HG03565 (cell line): ENCODE measurements around the gene FTO.

Source experiments
- ATAC-seq: cut with Tn5 transposase; IDR thresholded peaks from one replicate; pipeline ENCODE4 v1.9.1; 2021; ENCODE audit warnings: mild to moderate bottlenecking, moderate library complexity; ENCODE audit not compliant: unreplicated experiment

Gene FTO

DNA sequence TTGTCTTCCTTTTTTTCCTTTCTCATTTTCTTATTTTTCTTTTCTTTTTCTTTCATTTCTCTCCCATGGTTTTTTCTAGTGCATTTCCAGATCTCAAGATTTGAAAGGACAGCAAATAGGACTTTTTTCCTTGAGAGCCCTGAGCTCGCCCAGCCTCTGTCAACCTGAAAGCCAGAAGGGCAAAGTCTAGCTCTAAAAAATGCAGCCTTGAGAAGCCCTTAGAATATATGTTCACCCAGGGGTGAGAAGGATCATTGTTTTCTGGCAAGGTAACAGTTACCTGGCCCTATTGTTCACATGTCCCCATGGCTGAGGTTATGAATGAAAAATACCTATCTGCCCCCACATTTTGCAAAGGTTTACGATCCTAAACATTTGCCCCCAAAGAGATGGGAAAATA lies 364.3 kb downstream of the FTO start:
- no peak for ATAC-seq

- no peak for ATAC-seq
These were observed 365.8 kb downstream of the FTO start for GRCh38 chr16:54069601-54070239.

DNA sequence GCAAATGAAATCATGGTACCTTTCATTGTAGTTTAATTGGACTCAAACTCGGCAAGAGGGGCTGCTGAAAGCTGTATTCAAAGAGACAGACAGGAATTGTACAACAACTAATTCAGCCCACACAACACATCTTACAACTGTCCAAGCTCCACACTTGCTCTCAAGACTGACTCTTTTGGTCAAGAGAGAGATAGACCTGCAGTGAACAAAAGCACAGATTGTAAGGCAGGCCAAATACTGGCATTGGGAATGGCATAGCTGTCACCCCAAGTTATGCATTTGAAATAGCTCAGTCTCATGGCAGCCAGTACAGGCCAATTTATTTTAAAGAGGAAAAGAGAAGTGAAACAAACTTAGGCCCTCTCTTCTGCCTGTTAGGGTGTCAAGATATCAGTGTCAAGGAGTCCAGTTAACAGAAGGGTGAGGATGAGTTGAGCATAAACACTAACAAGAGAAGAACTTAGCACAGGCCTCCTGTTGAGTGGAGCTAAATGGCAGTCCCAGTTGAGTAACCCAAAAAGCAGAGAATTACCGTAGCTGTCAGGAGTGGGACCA lies 366.9 kb downstream of the FTO start:
- ATAC-seq: peak; percentile 71

DNA sequence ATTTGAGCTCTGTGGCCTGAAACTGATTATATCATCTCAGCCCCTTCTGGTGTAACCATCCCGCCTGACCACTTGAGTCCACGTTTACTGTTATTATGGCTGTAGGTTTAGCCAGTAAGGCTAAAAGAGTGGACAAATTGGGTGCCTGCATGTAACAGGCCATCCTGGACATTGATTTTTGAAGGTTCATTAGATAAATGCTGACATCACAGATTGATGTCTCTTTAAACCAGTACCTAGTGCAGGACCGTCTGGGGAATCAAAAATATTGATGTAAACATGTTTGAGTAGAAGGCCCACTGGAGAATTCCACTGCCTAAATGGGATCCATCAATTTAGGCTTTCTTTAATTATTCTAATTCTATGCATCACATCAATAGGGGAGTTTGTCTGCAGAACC lies 367.6 kb downstream of the FTO start:
- no peak for ATAC-seq

DNA sequence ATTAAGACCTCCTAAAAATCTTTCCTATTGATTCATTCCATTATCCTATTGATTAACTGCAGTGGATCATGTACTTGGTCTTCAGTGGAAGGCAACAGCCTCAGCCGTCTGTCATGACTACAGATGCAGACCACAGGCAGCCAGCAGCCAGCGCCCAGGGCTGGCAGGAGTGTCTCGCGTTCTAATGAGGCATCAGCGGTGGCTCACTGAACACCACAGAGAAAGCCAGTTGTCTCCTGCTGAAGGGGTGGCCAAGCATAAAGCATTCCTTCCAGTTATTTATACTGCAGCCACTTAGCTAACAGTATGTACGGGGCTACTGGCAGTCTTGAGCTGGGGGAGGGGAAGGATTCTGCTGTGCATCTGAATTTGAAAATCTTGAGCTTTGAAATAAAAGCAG lies 368.3 kb downstream of the FTO start:
- no peak for ATAC-seq

DNA sequence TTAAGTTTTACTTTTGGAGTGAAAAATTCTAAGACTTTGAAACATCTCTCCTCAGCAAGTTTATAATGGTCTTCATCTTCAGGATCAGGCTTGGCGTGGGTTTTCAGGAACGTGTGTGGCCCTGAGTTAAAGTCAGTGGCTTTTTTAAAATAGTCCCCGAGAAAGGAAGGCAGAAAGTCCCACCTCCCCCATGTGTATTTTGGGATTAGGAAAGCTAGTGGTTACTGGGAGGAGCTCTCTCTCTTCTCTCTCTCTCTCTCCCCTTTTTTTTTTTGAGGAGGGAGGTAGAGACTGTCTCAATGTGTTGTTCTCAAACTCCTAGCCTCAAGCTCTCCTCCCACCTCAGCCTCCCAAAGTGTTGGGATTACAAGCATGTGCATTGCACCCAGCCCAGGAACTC lies 369.4 kb downstream of the FTO start:
- ATAC-seq: no peak

DNA sequence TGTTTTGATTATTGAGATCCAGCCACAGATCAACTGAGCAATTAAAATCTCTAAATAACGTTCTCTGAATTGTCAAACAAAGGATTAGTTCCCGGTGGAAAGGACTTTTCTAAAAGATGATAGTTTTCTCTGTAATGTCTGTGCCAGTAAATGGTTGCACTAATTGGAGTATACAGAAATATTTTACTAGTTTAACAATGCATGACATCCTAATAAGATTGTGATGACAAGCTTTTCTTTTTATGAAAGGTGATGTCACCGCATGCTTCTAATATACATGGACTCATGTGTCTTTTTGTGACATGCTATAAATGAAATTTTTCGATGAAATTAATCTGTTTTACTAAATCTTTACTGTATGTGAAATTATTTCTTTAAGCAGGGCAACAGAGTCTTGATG lies 371.5 kb downstream of the FTO start:
- ATAC-seq: no peak

GRCh38 chr16:54076006-54076504 lies 372.1 kb downstream of the FTO start:
- no peak for ATAC-seq

DNA sequence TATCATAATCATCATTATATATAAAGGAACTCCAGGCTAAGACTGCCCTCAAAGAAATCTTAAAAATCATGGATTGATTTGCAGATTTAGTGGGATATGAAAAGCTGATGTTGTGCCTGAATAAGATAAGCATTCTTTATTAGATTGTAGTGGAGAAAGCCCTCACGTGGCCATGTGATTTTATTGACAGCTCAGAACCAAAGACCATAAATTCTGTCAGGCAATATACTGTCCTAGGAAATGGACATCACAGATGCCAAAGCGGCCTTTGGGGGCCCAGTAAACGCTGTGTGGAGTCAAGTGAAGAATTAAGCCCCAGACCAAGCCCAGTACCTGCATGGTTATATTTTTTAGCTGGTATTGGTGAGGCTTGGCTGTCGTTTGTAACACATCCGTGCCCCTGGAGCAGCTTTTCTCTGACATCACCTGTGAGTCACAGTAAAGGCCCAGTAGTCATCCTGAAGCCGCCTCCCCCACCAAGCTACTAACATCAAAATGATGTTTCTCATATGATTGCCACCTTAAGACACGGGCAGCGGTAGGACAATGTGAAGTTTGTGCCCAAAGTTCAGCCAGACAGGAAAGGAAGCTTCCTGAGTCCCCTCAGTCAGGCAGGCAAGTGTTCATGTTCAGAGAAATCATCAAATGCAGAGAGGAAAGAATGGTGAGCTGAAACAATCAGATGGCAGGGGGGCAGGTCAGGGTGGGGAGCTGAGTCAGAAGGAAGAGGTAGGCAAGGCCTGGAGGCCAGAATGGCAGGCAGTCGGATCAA lies 373.3 kb downstream of the FTO start:
- ATAC-seq: no peak

GRCh38 chr16:54080524-54081008 lies 376.6 kb downstream of the FTO start:
- ATAC-seq: no peak

GRCh38 chr16:54086791-54087190 lies 382.8 kb downstream of the FTO start:
- no peak for ATAC-seq

GRCh38 chr16:54090602-54091001 lies 386.6 kb downstream of the FTO start:
- no peak for ATAC-seq

DNA sequence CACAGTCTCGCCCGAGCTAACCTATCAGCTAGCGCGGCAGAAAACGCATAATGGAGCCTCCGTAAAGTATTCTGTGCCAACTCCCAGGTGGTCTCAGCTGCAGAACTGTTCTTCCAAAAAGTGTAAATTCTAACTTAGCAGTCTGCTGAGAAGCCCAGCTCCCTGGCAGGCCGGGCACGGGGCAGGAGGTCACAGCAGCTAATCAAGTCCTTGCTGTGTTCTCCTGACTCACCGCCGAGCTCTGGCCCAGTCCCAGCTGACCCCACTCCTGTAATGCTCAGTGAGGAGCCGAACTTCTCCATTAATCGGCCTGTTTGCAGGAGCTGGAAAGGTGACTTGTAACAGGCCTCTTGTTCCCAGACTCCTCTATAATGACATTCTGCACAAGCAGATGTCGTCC lies 389.3 kb downstream of the FTO start:
- no peak for ATAC-seq

- ATAC-seq: no peak
These were observed 390.7 kb downstream of the FTO start for GRCh38 chr16:54094641-54095040.

- no peak for ATAC-seq
These were observed 392.7 kb downstream of the FTO start for GRCh38 chr16:54096607-54097006.

GRCh38 chr16:54097774-54098173 lies 393.8 kb downstream of the FTO start:
- no peak for ATAC-seq

DNA sequence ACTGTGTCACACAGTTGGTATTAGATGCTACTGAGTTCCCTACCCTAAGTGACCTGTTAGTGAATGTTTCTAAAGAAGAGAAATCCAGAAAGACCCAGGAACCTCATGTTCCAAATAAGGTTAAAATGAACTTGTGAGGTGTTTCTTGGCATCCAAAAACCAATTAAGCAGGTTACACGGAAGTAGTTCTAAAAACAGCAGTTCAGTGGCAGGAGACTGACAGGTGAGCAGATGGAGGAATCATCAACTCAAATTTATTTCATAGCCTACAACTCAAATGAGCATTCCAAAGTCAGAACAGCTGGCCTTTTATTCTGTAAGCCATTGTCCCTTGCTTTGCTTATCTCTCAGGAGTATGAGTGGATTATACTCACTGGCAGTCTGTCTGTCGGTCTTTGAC lies 394.3 kb downstream of the FTO start:
- ATAC-seq: no peak

DNA sequence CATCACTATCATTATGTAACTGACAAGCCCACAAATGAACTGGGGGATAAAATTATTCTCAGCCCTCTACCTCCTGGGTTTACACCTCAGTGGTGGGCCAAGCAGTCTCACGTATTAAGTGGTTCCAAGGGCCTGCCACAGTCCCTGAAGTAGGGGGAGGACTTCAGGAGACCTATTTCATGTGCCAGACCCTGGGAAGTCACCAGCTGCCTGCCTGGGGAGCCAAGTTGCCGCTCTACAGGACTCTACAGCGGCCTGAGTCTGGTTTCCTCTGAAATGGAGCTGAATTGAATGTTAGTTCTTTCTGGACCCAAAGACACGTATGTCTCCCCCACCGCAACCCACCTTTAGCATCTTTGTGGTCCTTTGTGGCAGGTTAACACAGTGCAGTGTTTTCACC lies 395.7 kb downstream of the FTO start:
- no peak for ATAC-seq

GRCh38 chr16:54102888-54103866 lies 399.2 kb downstream of the FTO start:
- no peak for ATAC-seq

DNA sequence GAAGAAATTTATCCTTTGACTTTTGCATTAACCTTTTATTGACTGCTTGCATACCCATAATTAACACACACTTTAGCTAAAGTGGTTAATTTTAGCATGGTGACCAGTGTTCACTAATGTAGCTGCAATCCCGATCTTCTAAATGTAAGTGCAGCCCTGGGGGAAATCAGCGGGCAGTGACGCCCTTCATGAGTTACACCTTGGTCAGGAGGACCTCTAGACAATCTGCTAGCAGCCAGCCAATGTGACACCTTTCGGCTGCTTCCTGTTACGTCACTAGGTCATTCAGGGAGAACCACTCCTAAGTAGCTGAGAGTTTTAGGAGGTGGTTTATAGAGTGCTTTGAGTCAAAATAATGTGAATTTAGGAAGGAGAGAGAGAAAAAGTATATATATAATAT lies 402.1 kb downstream of the FTO start:
- no peak for ATAC-seq
